MCF 10A (cell line): ENCODE results near the gene KDM3B. TPM values are rescaled to one million over a fixed set of nuclear protein-coding genes. Genes with fewer than 3 reads are reported as not detected.

Source experiments
- BruUV-seq: library from RNA; stranded (reverse); fragments of 400-500 nt; replicated peaks from 2 replicates; lab custom pipeline; 2021; lab: Mats Ljungman, UMichigan
- CTCF ChIA-PET: fragments of 300-600 bp; sonication (Branson Sonifier 250); formaldehyde crosslinking; extraction: SDS; loops from one replicate; lab custom pipeline; 2021; ENCODE audit warnings: antibody characterized with exemption, inconsistent platforms; lab: Yijun Ruan, JAX
- POLR2A ChIA-PET: fragments of 300-600, 350-650 bp; sonication (Branson Sonifier 250); formaldehyde crosslinking; extraction: SDS; loops from one replicate; lab custom pipeline; 2020; ENCODE audit warnings: antibody characterized with exemption, inconsistent platforms; lab: Yijun Ruan, JAX
- DNase-seq: peaks from one replicate; pipeline ENCODE4 v3.0.0-alpha.2; 2018; ENCODE audit not compliant: unreplicated experiment
- H3K27ac Mint-ChIP-seq: one replicate; pipeline ENCODE4 v1.8.0; 2022; ENCODE audit warnings: mild to moderate bottlenecking, low read depth, mixed read lengths; ENCODE audit not compliant: unreplicated experiment
- H3K27me3 Mint-ChIP-seq: one replicate; pipeline ENCODE4 v1.8.0; 2022; ENCODE audit warnings: mixed read lengths; ENCODE audit not compliant: insufficient read depth, unreplicated experiment
- H3K36me3 Mint-ChIP-seq: one replicate; pipeline ENCODE4 v1.8.0; 2022; ENCODE audit warnings: mild to moderate bottlenecking, moderate library complexity, mixed read lengths; ENCODE audit not compliant: insufficient read depth, unreplicated experiment
- H3K4me1 Mint-ChIP-seq: one replicate; pipeline ENCODE4 v1.8.0; 2022; ENCODE audit warnings: mixed read lengths; ENCODE audit not compliant: insufficient read depth, unreplicated experiment
- H3K4me3 Mint-ChIP-seq: one replicate; pipeline ENCODE4 v1.8.0; 2022; ENCODE audit warnings: mild to moderate bottlenecking, moderate library complexity, mixed read lengths; ENCODE audit not compliant: unreplicated experiment
- H3K9me3 Mint-ChIP-seq: one replicate; pipeline ENCODE4 v1.8.0; 2022; ENCODE audit warnings: mixed read lengths; ENCODE audit not compliant: unreplicated experiment
- intact Hi-C: fragments of 100-400 bp; cut with micrococcal nuclease; formaldehyde crosslinking; loops from 2 replicates; pipeline ENCODE4 v1.14.1; 2022
- total RNA-seq: library from RNA; stranded (reverse); gene quantifications from 2 replicates; pipeline ENCODE4 v1.2.3, GENCODE V29; 2022
- TF ChIP-seq, protein P1 (sequence below): fragments of 200-600 bp; IDR thresholded peaks from one replicate; pipeline ENCODE4 v1.8.0; 2022; ENCODE audit warnings: antibody characterized with exemption, mild to moderate bottlenecking; ENCODE audit not compliant: unreplicated experiment

KDM3B gene
- total RNA-seq, 1 experiment from 2014 or later: 57.8 TPM

GRCh38 chr5:138438724-138439476 is 86.4 kb downstream of the KDM3B start, which contains the start of gene REEP2:
TSS of gene REEP2 (plus strand) at chr5:138439057. CDS start at chr5:138439209, 152 bp downstream.
- Mint-ChIP-seq H3K36me3 (peaks cover 47% of the 10 kb centered on the region), H3K27me3 (no peaks in the 10 kb centered on the region), H3K9me3 (no peaks in the 10 kb centered on the region), H3K27ac (peak within 1 kb of the TSS; percentile 85), H3K4me3 (peak within 1 kb of the TSS; percentile 69), H3K4me1 (peaks cover 19% of the 10 kb centered on the region)
- POLR2A ChIA-PET: interaction anchor here (0.8 to 1.5 kb wide), 3 partner anchors 66 to 261 kb away, joined by 3 to 4 read pairs (median 3); no protein-coding TSS in a partner anchor
- no TSS peak for BruUV-seq
- CTCF ChIA-PET: interaction anchor here (0.6 to 7.0 kb wide), 8 partner anchors 11 to 216 kb away, joined by 3 to 64 read pairs (median 4); partner anchors contain the start of gene EGR1
- TF ChIP-seq, protein P1, sequence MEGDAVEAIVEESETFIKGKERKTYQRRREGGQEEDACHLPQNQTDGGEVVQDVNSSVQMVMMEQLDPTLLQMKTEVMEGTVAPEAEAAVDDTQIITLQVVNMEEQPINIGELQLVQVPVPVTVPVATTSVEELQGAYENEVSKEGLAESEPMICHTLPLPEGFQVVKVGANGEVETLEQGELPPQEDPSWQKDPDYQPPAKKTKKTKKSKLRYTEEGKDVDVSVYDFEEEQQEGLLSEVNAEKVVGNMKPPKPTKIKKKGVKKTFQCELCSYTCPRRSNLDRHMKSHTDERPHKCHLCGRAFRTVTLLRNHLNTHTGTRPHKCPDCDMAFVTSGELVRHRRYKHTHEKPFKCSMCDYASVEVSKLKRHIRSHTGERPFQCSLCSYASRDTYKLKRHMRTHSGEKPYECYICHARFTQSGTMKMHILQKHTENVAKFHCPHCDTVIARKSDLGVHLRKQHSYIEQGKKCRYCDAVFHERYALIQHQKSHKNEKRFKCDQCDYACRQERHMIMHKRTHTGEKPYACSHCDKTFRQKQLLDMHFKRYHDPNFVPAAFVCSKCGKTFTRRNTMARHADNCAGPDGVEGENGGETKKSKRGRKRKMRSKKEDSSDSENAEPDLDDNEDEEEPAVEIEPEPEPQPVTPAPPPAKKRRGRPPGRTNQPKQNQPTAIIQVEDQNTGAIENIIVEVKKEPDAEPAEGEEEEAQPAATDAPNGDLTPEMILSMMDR: no peak
- DNase-seq: peak; percentile 51
- intact Hi-C loops: no loop called here

GRCh38 chr5:138439477-138440158 is 87.1 kb downstream of the KDM3B start:
- Mint-ChIP-seq H3K36me3 (peaks cover 39% of the 10 kb centered on the region), H3K4me3 (peak overlapping the region; percentile 69), H3K27me3 (no peaks in the 10 kb centered on the region), H3K4me1 (peaks cover 19% of the 10 kb centered on the region), H3K27ac (peak overlapping the region; percentile 85), H3K9me3 (no peaks in the 10 kb centered on the region)
- no peak for DNase-seq
- intact Hi-C loops: no loop called here
- TF ChIP-seq, protein P1: no peak
- BruUV-seq: no TSS peak
- ChIA-PET POLR2A (interaction anchor here (0.7 to 1.5 kb wide), 3 partner anchors 14 to 262 kb away, joined by 3 to 4 read pairs (median 3); no protein-coding TSS in a partner anchor), CTCF (interaction anchor here (0.5 to 7.0 kb wide), 6 partner anchors 10 to 230 kb away, joined by 3 to 64 read pairs (median 4); partner anchors contain the start of gene EGR1)

- ChIA-PET POLR2A (interaction anchor here (0.6 kb wide), 1 partner anchor 235 kb away, joined by 3 read pairs; no protein-coding TSS in a partner anchor), CTCF (interaction anchor here (0.5 to 7.0 kb wide), 6 partner anchors 9 to 229 kb away, joined by 3 to 64 read pairs (median 4); partner anchors contain the start of gene EGR1)
- intact Hi-C loops: no loop called here
- Mint-ChIP-seq H3K9me3 (no peaks in the 10 kb centered on the region), H3K27me3 (no peaks in the 10 kb centered on the region), H3K4me1 (peaks cover 19% of the 10 kb centered on the region), H3K36me3 (peaks cover 31% of the 10 kb centered on the region), H3K4me3 (peak overlapping the region; percentile 6), H3K27ac (peak overlapping the region; percentile 85)
- no peak for DNase-seq
- no TSS peak for BruUV-seq
- TF ChIP-seq, protein P1: no peak
Observed at GRCh38 chr5:138440159-138441073, 87.9 kb downstream of the KDM3B start.
